HFFc6 (cell line): Measurements from ENCODE around the gene NOVA2. TPM values are rescaled to one million over a fixed set of nuclear protein-coding genes. Genes with fewer than 3 reads are reported as not detected.

Experiments used
- DNase-seq: peaks from one replicate; pipeline ENCODE4 v3.0.0-alpha.2; 2018
- H3K27ac Mint-ChIP-seq: 2 replicates; pipeline ENCODE4 v1.8.0; 2020; ENCODE audit warnings: mild to moderate bottlenecking, mixed read lengths
- H3K27me3 Mint-ChIP-seq: 2 replicates; pipeline ENCODE4 v1.8.0; 2021; ENCODE audit warnings: mild to moderate bottlenecking, moderate library complexity, mixed read lengths; ENCODE audit not compliant: insufficient read depth
- H3K36me3 Mint-ChIP-seq: 2 replicates; pipeline ENCODE4 v1.8.0; 2021; ENCODE audit warnings: low read depth, mixed read lengths
- H3K4me1 Mint-ChIP-seq: 2 replicates; pipeline ENCODE4 v1.8.0; 2020; ENCODE audit warnings: low read depth, mixed read lengths
- H3K4me3 Mint-ChIP-seq: 2 replicates; pipeline ENCODE4 v1.8.0; 2020; ENCODE audit warnings: mild to moderate bottlenecking, moderate library complexity, mixed read lengths
- H3K9me3 Mint-ChIP-seq: 2 replicates; pipeline ENCODE4 v1.8.0; 2020; ENCODE audit warnings: mild to moderate bottlenecking, mixed read lengths
- microRNA-seq: library from miRNA; unstranded; fragments of <30 nt; microRNA quantifications from one replicate; pipeline ENCODE4, GENCODE V29; 2019
- total RNA-seq, 6 experiments: library from RNA; stranded (reverse); fragmentation: NEBNext Ultra II Directional; extraction: Animal tissue kit (Norgen Biotek cat#: 25700); gene quantifications; 2 replicates in 1 of 6; 3 replicates in 5 of 6; pipeline ENCODE4 v1.2.3, GENCODE V29; 2021
- TF ChIP-seq, protein P1 (sequence below): fragments of 200-600 bp; sonication (generic); IDR thresholded peaks from 2 replicates; pipeline ENCODE4 v1.5.0; 2021; ENCODE audit warnings: antibody characterized with exemption, mild to moderate bottlenecking

NOVA2 gene
- total RNA-seq, 6 experiments from 2014 or later: 0.03 to 0.14 (median 0.10) TPM; not detected in 2

DNA sequence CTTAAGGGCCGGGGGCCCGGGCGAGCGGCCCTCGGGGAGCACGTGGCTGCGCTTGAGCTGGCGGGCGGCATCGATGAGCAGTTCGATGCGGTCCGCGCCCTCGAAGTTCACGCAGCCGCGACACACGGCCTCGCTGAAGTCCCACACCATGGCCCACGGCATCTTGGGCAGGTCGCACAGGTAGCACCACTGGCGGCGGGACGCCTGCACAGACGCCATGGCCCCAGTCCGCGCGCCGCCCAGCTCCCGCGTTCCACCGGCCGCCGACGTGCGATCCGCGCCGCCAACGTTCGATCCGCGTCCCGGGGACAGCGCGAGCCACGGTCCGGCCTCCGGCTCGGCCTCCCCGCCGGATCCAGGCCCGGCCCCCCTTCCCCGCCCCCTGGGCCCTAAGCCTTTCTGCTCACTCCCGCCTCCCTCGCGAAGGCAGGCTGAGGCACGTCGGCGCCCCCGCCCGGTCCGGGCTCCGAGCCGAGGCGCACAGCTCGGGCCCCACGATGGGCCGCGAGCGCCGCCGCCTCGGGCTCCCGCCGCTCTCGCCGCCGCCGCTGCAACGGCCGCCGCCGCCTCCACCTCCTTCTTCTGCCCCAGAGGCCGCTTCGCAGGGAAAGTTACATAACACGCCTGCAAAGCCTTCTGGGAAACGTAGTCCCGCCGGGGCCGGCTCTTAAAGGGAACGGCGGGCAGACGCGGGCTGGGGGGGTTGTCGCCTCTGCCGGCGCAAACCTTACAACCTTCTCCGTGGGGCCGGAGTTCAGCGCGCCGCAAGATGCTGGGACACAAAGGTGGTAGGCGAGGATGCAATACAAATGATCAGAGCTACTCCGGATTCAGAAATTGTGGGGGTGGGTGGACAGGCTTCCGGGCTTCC, 87.9 kb downstream of the NOVA2 start, which contains the start of gene IRF2BP1:
Gene IRF2BP1, minus strand, starts transcription at position 586 of the 871 bp plus-strand sequence. Its CDS starts 367 bp downstream, at position 219.
- no peaks in the 10 kb centered on the region for H3K9me3 Mint-ChIP-seq
- peak within 1 kb of the TSS; percentile 97 for H3K4me3 Mint-ChIP-seq
- TF ChIP-seq, protein P1, sequence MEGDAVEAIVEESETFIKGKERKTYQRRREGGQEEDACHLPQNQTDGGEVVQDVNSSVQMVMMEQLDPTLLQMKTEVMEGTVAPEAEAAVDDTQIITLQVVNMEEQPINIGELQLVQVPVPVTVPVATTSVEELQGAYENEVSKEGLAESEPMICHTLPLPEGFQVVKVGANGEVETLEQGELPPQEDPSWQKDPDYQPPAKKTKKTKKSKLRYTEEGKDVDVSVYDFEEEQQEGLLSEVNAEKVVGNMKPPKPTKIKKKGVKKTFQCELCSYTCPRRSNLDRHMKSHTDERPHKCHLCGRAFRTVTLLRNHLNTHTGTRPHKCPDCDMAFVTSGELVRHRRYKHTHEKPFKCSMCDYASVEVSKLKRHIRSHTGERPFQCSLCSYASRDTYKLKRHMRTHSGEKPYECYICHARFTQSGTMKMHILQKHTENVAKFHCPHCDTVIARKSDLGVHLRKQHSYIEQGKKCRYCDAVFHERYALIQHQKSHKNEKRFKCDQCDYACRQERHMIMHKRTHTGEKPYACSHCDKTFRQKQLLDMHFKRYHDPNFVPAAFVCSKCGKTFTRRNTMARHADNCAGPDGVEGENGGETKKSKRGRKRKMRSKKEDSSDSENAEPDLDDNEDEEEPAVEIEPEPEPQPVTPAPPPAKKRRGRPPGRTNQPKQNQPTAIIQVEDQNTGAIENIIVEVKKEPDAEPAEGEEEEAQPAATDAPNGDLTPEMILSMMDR: peak; percentile 11
- peaks cover 14% of the 10 kb centered on the region for H3K4me1 Mint-ChIP-seq
- peaks cover 3% of the 10 kb centered on the region; the same call in 1 of the 2 replicates for H3K27me3 Mint-ChIP-seq
- peak; percentile 91 for DNase-seq
- H3K36me3 Mint-ChIP-seq: 0 out of 2 replicates have a peak, but pooled peaks cover 5% of the 10 kb centered on the region
- H3K27ac Mint-ChIP-seq: peak within 1 kb of the TSS; percentile 98

DNA sequence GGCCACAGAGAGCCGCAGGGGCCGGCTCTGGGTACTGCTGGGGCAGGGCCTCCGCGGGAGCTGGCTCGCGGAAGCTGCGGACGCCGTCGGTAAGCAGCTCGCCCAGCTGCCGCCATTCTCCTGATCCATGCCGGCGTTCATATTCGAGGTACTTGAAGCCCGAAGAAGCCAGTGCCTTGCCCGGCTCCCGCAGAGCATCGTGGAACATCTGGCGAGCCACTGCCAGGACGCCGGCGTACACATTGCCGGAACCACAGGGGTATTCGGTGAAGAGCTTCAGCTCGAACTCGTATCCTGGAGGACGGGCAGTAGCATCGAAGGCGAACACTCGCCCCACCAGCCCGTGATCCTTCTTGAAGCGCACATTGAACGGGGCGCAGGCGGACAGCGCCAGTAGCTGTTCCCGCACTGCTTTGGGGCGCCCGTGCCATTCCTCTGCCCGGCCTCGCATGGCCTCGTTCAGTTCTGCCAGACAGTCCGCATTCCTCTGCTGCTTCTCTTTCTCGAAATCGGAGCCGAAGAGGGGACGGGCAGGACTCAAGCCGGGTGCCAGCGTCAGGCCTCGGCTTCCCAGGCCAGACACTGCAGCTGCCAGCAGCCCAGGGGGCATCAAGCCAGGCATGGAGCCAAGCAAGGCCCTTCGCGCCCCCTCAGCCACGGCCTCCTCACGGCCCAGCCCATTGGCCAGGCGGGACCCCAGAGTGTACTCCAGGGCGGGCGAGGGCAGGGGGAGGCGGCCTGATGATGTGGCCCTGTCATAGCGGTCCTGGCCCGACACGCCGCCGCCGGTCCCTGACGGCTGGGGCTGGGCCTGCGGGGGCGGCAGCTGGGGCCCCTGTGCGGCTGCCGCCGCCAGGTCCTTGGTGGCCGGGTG, 88.7 kb downstream of the NOVA2 start:
- Mint-ChIP-seq H3K36me3 (0 out of 2 replicates have a peak, but pooled peaks cover 5% of the 10 kb centered on the region), H3K27ac (no peak overlapping the region), H3K4me1 (peaks cover 14% of the 10 kb centered on the region), H3K9me3 (no peaks in the 10 kb centered on the region), H3K27me3 (peaks cover 3% of the 10 kb centered on the region; the same call in 1 of the 2 replicates), H3K4me3 (peak overlapping the region; percentile 46)
- TF ChIP-seq, protein P1: no peak
- DNase-seq: no peak

DNA sequence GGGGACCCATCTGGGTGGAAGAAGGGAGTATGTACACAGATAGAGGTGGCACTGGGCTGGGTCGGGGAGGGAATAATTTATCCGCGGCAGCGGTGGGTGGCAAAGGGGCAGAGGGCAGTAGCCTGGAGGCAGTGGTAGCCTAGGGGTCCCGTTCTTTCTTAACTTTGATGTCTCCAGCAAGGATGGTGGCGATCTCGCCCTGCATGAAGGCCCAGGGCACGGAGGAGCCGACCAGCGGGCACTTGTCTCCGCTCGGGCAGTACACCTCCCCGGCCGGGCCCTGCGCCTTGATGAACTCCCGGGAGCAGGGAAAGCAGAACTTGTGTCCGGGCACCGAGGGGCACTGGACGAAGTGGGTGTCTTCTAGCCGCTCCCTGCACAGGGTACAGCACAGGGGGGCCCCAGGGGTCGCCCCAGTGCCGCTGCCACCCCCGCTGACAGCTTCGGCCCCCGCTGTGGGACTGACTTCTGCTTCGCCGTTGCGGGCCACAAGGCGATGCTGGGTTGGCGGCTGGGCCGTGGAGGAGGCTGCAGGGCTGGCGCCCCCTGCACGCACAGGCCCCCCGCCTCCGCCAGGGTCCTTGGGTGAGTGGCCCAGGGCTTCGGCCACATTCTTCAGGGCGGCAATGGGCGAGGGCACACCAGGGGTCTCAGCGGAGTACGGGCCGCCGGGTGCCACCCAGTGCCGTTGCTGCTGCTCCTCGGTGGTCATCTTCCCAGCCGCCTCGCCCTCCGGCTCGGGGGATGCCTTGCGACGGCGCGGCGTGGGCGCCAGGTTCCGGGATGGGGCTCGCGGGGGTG, 89.6 kb downstream of the NOVA2 start:
- DNase-seq: no peak
- H3K36me3 Mint-ChIP-seq: 0 out of 2 replicates have a peak, but pooled peaks cover 5% of the 10 kb centered on the region
- TF ChIP-seq, protein P1: no peak

More for the DNA sequence above, 89.6 kb downstream of the NOVA2 start:
- peaks cover 3% of the 10 kb centered on the region; the same call in 1 of the 2 replicates for H3K27me3 Mint-ChIP-seq
- H3K4me1 Mint-ChIP-seq: peaks cover 14% of the 10 kb centered on the region
- H3K9me3 Mint-ChIP-seq: no peaks in the 10 kb centered on the region
- H3K27ac Mint-ChIP-seq: no peak overlapping the region
- peak overlapping the region; percentile 42; the same call in 1 of the 2 replicates for H3K4me3 Mint-ChIP-seq

Small RNA genes lying within 50 kb of the gene (microRNA-seq; reads per million reads assigned to microRNA genes)
- 281 reads per million, percentile 61 among the genes with 10 or more reads in this experiment for gene MIR769

Other genes starting within 250 kb of the NOVA2 start
- gene FBXO46, start 243.0 kb downstream of the NOVA2 start, total RNA-seq: 10 to 100 TPM in 4 of 6 experiments, 1 to 10 TPM in 2; 8.4 to 14.5 (median 11.0) TPM
- not detected for gene MEIOSIN, start 240.4 kb downstream of the NOVA2 start, total RNA-seq
- 10 to 100 TPM; 14.0 to 15.1 (median 14.4) TPM for gene SIX5, start 204.6 kb downstream of the NOVA2 start, total RNA-seq
- 100 to 1,000 TPM in 4 of 6 experiments, 10 to 100 TPM in 2; 85.5 to 144 (median 102) TPM for gene DMPK, start 191.4 kb downstream of the NOVA2 start, total RNA-seq
- 10 to 100 TPM; 53.4 to 63.2 (median 55.3) TPM for gene DMWD, start 181.0 kb downstream of the NOVA2 start, total RNA-seq
- under 1 TPM in 1 of 6 experiments, not detected in 5; 0.07 TPM for gene RSPH6A, start 158.6 kb downstream of the NOVA2 start, total RNA-seq
- gene SYMPK, start 110.7 kb downstream of the NOVA2 start, total RNA-seq: 10 to 100 TPM; 59.6 to 74.8 (median 66.0) TPM
- gene FOXA3, start 109.5 kb downstream of the NOVA2 start, total RNA-seq: not detected
- 10 to 100 TPM; 19.3 to 25.0 (median 21.8) TPM for gene IRF2BP1, start 87.7 kb downstream of the NOVA2 start, total RNA-seq
- gene MYPOP, start 71.3 kb downstream of the NOVA2 start, total RNA-seq: 10 to 100 TPM; 10.2 to 11.2 (median 10.5) TPM
- gene NANOS2, start 59.1 kb downstream of the NOVA2 start, total RNA-seq: not detected
- 10 to 100 TPM in 3 of 6 experiments, 1 to 10 TPM in 3; 8.6 to 13.1 (median 11.0) TPM for gene CCDC61, start 21.6 kb upstream of the NOVA2 start, total RNA-seq
- not detected for gene PGLYRP1, start 49.2 kb upstream of the NOVA2 start, total RNA-seq
- gene IGFL4, start 67.1 kb upstream of the NOVA2 start, total RNA-seq: not detected
- gene IGFL3, start 150.8 kb upstream of the NOVA2 start, total RNA-seq: not detected
- gene IGFL2, start 174.4 kb upstream of the NOVA2 start, total RNA-seq: not detected